Pons (tissue), 1 donor: ENCODE data around the gene TGFBR2.
"Not testable (repeated sequence)": the region's sequence is repeated elsewhere in the genome, so short reads cannot be mapped to it uniquely, and the experiment has no call there.

Source experiments
- DNase-seq: peaks from one replicate; pipeline ENCODE4 v3.0.0-alpha.2; 2016; ENCODE audit warnings: low spot score

TGFBR2 gene

DNA sequence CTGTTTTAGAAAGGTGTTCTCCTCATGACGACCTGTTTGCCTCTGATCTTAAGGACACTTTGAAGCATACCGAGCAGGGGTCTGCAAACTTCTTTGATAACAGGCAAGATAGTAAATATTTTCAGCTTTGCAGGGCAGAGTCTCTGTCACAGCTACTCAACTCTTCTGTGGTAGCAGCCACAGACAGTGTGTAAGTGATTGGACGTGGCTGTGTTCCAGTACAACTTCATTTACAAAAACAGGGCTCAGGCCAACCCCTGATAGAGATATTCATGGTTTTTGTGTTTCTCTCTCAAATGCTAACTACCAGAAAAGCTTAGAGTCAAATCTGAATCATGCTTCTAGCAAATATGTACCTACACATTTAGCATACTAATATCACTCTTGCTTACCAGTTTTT is 51.5 kb downstream of the TGFBR2 start:
- no peak for DNase-seq

DNA sequence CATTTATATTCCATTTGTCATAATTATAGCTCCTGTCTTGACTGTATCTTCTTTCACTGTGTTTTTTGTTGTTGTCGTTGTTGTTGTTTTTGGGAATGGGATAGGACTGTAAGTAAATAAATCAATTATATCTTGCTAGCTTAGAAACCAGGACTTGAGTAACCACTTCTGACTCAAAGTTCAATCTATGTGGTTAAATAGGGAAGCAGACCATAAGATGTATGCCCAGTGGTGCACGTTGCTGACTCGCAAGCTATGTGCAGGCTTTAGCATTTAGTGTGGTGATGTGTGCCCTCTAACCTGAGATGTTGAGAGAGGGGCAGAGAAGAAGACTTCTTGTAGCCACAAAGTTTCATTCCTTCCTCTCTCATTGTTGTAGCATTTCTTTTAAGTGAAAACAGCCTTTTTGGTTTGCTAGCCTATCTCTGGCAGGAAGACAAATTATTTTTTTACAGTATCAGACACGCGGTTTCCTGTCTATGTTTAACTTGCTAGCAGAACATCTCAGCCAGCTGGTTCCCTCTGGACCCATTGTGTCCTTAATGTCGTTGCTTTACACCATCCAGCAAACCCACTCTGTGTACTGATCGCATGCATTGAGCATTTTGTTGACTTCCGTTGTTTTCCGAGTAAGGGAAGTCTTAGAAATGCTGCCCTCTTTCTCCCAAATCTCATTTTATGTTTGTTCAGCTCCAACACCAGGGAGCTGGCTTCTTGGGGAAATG is 52.1 kb downstream of the TGFBR2 start:
- peak; percentile 70 for DNase-seq

DNA sequence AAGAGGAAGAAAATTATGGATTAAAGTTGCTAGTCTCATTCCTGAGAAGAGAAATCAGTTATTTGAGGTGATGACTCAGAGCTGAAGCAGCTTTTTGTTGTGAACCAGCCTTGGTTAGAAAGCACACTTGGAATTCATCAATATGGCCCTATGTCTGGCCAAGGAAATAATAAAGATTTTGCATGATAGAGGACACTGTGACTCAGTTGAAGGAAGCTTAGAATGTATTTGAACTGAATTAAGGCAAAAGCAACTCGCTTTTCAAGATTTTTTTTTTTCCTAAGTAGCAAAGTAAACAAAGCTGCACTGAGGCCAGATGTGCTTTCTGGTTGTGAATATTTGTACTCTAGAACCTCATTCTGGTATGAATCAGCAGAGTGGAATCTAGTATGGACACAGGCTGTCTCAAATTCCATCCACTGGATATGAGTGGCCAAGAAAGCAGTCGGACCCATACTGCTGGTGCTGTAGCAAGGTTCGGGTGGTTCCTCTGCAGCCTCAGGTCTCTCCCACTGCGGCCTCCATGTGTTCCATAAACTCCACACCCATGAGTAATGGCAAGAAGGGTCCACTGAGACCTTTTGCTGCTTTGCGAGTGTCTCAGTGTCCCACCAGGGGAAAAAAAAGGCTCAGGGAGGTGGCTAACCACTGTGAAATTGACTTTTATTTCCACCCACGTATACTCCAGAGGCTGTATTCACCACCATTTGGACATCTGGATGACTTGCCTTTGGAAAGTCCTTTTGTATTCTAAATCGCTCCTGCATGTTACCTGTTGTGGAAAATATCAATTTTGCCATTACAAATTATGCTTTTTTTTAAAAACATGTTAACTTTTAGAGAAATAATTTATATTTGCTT is 53.1 kb downstream of the TGFBR2 start:
- no peak for DNase-seq

DNA sequence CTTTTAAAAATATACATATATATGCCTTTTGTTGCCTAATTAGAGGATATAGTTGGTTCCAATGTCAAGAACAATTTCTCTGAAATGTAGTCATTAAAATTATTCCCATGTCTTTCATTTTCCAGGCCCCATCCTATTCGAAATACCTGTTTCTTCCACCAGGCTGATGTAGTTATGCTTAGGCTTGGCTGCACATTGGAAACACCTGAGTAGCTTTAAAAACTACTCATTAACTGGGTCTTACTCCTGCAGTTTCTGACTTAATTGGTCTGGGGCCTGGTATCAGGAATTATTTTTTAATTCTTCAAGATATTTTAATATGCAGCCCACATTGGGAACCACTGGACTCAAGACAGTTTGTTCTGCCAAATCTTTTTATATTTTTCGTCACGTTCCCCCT is 53.7 kb downstream of the TGFBR2 start:
- no peak for DNase-seq

DNA sequence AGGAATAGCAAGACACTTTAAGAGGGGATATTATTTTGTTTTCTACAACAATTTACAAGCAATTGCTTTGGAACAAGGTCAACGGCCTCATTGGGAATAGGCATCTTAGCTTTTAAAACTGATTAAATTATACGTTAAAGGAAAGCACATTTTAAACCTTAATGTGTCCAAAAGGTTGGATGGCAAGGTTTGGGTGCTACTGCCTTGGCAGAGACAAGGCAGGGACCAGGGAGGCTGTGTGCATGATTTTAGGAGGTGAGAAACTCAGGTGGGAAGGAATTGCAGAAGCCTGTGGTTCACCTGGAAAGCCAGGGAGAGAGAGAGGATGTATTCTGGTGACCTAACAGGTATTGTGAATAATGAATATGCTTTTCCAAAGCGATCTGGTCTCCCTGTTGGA is 54.3 kb downstream of the TGFBR2 start:
- DNase-seq: no peak

DNA sequence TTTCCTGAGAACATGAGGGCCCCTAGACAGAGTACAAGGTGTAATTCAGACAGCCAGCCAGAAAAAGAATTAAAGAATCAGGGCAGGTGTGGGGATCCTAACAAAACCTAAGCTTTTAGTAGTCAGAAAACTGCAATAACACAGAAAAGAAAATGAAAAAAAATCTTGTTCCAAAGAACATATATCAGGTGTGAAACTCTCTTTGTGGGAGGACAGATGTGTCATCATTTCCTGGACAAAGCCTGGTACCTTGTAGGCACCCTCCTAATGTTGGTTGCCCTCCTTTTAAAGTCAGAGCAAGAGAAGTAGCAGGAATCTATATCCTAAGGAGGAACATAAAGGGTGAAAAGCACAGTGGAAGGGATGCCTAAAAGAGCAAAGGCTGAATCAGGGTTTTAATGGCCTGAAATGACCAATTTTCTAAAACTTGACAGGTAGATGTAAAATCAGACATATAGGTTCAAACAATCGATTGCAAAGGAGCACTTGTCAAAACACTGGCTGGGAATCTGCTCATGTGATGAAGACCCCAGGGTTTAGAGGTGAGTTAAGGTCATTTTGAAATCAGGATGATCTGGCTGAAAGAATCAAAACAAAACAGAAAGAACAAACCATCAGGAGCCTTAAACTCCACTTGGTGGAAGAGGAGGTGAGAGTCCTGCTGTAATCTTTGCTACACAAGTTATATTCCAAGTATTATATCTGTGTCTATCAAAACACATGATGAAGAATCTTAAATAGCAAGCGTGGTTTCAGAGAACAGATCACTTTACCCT is 54.9 kb downstream of the TGFBR2 start:
- DNase-seq: no peak

DNA sequence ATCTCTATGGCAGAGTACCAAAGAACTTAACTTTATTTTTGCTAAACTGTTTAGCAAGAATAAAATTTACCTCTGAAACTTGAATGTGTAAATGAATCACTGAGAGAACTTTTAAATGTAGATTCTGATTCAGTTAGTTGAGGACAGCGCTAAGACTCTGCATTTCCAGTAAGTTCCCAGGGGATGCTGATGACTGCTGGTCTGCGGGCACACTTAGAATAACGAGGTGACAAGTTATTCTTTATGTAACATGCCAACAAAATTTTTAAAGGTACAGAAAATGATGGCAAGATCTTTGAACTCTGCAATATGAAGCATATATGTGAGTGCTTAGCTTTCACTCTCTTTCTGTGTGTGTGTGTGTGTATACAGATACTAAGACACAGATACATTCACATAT is 56.4 kb downstream of the TGFBR2 start:
- no peak for DNase-seq

DNA sequence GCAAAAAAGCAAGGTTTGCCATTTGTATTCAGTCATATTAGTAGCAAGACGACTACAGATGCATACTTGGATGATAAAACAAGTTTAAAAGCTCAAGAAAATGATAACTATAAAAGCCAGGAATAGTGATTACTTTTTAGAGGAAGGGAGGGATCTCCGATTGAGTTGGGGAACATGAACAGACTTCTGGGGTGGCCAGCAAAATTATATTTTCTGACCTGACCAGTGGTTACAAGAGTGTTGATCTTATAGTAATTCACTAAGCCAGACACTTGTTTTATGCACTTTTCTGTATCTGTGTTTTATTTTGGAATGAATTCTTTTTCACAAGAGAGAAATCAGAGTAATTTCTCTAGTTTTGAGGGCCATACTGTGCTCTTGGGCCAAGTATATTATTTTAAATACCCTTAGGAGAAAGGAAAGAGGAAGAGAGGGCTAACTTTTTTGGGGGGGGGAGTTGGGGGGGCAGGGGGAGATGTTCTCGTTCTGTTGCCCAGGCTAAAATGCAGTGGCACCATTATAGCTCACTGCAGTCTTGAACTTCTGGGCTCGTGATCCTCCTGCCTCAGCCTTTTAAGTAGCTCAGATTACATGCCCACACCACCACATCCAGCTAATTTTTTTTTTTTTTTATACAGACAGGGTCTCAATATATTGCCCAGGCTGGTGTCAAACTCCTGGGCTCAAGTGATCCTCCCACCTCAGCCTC is 57.3 kb downstream of the TGFBR2 start:
- DNase-seq: no peak

DNA sequence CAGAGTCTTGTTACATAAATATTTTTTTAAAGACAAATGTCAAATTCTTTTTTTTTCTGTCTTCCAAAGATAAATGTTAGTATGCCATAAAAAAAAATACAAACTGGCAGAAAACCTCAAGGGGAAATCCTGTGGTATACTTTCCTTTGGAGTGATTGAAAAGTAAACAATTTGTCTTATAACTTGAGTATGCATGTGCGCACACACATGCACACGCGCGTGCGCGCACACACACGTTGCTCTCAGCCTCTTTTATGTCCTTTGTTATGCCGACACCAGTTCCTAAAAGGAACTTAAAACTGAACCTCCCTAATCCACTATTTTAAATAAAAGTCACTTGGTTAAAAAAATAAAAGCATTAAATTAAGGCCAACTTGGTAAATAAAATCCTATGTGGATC is 58.1 kb downstream of the TGFBR2 start:
- no peak for DNase-seq

DNA sequence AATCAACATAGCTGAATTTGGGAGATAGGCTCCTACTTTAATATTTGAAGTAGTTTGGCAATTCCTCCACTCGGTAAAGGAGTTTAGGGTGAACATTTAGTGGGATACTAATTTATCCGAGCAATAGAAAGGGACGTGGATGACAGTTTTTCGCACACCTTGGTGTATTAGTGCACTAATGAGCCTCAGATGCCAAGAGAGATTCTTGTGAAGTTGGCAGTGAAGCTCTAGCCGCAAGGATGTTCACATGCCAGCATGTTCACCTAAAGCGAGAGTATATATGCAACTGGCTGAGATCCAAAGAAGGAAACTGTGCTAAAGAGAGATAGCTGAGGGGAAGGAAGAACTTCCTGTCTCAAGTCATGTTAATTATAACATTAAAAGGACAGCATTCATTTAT is 58.5 kb downstream of the TGFBR2 start:
- peak; percentile 67 for DNase-seq

DNA sequence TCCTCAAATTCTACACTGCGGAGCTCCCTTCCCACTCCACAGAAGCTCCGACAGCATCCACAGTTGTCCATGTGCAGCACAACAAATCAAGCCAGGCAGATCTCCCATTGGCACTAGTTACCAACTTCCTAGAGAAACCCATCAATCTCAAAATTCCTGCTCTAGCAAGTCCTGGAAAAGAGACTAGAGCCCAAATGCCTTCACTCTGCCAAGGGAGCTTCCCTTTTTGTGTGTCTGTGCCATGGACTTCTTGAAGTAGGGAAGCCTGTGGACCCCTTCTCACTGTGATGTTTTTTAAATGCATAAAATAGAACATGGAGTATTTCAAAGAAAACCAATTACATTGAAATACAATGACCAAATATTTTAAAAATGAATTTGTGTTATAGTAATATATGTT is 59.1 kb downstream of the TGFBR2 start:
- DNase-seq: no peak

DNA sequence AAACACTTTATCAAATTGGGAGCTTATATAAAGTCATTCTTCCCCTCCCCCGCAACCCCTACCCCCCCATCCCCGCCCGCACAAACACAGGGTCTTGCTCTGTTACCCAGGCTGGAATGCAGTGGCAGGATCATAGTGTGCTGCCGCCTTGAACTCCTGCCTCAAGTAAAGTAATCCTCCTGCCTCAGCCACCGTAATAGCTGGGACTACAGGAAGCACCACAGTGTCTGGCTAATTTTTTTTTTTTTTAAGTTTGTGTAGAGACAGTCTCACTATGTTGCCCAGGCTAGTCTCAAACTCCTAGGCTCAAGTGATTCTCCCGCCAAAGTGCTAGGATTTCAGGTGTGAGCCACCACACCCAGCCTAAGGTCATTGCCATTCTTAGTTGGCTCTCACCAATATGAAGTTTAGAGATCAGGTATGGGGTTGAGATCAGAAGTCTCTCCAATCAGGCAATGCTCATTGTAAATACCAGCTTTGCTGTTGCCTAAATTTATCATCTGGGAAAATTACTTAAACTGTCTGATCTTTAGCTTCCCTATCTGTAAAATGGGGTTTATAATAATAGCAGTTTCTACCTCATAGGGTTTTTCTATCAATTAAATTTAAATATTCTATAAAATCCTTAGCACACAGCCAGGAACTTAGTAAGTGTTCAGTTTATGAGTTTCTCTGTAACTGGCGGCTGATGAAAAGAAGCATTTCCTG is 60.3 kb downstream of the TGFBR2 start:
- no peak for DNase-seq

DNA sequence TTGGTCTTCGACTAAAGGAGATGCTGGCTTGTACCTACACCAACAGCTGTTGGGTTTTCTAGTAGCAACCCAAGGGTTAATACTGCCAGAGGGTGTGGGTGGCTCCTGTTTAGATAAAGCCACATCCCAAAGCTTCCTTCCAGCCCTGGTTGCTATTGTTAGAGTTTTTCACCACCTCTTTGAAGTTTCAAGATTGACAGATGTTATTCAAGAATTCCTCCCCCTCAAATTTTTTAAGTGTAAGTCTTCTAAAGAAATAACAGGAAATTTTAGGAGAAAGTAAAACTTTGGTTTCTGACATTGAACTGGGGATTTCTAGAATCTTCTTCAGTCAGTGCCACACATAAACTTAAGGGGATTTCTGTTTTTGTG is 60.9 kb downstream of the TGFBR2 start:
- no peak for DNase-seq

DNA sequence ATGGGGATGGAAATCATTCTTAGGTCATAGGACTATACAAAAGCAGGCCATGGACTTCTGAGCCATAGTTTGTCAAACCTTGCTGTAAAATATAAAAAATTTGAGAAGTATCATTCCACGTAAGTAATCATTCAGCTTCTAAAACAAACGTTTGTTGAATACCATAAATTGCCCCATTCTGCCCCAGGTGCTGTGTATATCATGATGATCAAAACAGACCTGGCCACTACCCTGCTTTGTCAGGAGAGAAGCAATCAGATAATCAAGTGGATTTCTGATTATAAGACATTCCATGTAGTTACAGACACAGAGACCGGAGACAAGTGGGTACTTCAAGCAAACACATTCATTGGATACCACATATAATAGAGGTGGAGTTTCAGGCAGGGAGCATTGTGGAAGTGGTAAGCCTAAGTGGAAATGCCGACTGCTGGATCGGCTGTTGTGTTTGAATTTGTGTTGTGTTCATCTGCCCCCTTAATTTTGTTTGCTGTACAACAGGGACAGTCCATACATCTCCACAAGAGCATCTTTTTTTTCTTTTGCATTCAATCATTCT is 61.7 kb downstream of the TGFBR2 start:
- DNase-seq: no peak

DNA sequence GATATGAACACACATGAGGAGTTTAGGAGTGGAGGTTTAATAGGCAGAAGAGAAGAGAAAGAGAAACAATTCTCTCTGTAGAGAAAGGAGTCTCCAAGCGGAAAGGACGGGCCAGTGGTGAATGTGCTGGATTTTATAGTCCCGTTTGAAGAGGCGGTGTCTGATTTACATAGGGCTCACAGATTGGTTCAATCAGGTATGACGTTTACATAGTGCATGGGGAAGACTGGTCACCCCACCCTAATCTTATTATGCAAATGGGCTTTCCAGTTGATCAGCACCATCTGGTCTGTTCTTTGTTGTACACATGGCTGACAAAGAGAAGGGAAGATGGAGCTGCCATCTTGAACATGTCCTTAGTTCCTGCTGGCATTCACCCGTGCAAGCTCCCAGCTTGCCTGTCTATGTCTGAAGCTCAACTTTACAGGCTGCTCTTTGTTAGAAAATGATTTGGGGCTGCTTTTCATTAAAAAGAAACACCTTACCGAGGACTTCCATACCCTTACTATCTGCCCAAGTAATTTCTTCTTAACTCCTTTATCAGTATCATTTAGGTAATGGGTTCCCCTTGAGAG is 63.0 kb downstream of the TGFBR2 start:
- not testable (repeated sequence) for DNase-seq

DNA sequence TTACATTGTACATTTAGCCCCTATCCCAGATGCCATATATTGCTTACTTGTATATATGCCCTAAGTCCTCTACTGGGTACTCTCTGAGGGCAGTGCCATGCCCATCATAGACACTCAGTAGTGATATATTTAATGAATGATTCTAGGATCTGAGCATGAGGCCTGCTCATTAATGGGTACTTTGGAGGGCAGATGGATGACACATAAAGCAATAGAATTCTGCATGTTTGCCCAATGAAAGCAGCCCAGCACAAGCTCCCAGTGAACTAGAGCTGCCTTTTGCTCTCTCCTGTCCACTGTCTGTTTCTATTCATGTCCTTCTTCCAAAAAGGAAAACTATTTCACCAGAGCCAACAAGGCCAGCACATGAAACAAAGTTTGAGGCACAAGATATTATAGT is 63.9 kb downstream of the TGFBR2 start:
- DNase-seq: no peak

DNA sequence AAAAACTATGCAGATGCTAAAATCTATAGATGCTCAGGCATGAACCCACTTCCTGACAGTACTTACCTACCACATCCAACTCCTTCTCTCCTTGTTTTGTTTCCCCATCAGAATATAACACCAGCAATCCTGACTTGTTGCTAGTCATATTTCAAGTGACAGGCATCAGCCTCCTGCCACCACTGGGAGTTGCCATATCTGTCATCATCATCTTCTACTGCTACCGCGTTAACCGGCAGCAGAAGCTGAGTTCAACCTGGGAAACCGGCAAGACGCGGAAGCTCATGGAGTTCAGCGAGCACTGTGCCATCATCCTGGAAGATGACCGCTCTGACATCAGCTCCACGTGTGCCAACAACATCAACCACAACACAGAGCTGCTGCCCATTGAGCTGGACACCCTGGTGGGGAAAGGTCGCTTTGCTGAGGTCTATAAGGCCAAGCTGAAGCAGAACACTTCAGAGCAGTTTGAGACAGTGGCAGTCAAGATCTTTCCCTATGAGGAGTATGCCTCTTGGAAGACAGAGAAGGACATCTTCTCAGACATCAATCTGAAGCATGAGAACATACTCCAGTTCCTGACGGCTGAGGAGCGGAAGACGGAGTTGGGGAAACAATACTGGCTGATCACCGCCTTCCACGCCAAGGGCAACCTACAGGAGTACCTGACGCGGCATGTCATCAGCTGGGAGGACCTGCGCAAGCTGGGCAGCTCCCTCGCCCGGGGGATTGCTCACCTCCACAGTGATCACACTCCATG is 65.3 kb downstream of the TGFBR2 start:
- DNase-seq: no peak

DNA sequence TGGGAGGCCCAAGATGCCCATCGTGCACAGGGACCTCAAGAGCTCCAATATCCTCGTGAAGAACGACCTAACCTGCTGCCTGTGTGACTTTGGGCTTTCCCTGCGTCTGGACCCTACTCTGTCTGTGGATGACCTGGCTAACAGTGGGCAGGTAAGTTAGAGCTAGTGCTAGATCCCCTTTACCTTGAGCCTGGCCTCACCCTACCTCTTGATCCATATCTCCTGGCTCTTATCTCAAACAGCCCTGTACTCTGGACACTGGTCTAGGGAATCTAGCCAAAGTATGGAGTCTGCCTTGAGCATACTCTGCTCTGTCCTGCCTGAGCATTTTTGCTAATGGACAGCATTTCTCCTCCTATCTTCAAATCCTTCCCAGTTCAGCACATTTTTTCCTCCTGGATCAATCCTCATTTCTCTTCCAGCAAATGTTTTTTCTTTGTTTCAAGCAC is 65.9 kb downstream of the TGFBR2 start:
- DNase-seq: no peak

DNA sequence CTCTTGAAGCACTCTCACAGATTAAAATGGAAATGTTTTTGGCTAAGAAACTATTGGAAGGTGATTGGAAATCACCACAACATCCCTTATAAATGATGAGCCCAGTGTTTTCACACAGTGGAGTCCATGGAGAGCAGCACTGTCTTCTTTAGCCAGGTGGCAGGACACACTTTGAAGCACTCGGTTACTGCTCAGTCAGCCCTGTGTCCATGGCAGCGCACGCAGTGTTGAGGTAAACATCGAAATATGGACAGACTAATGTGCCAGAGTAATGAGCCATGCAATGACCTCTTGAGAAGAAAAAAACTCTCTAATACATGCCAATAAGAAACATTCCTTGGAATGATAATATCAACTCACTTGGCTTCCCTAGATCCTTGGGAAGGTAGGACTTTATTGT is 66.6 kb downstream of the TGFBR2 start:
- no peak for DNase-seq
